DND-41 (cell line): ENCODE data around the gene GPAT3.

Source experiments
- ATAC-seq: fragments of 200-7000 bp; cut with Tn5 transposase; 3 replicates; pipeline ENCODE4 v1.9.1; 2021; ENCODE audit warnings: low read depth; ENCODE audit not compliant: insufficient read depth
- DNase-seq: peaks from one replicate; pipeline ENCODE4 v3.0.0-alpha.2; 2020
- H2AFZ ChIP-seq: 2 replicates; pipeline ENCODE4 v1.6.0; 2012; ENCODE audit warnings: low read depth, low read length
- H3K27ac ChIP-seq: 2 replicates; pipeline ENCODE4 v1.5.1; 2012; ENCODE audit warnings: low read length, inconsistent platforms
- H3K27me3 ChIP-seq: fragments of 200-600 bp; sonication (generic); 2 replicates; pipeline ENCODE4 v1.6.0; 2012; ENCODE audit warnings: low read length, mild to moderate bottlenecking, inconsistent platforms; ENCODE audit not compliant: insufficient read depth, poor library complexity
- H3K36me3 ChIP-seq: 2 replicates; pipeline ENCODE4 v1.5.1; 2012; ENCODE audit warnings: low read length, inconsistent platforms; ENCODE audit not compliant: insufficient read depth
- H3K4me1 ChIP-seq: 2 replicates; pipeline ENCODE4 v1.5.1; 2012; ENCODE audit warnings: mild to moderate bottlenecking, low read length; ENCODE audit not compliant: insufficient read depth
- H3K4me2 ChIP-seq: 2 replicates; pipeline ENCODE4 v1.6.0; 2012; ENCODE audit warnings: mild to moderate bottlenecking, moderate library complexity, low read length, inconsistent platforms; ENCODE audit not compliant: insufficient read depth
- H3K4me3 ChIP-seq, 2 experiments: fragments of 200-600 bp in 1 of 2; shearing (Covaris generic) in 1 of 2; 2 replicates each; pipeline ENCODE4 v1.5.1; 2012 to 2016; ENCODE audit warnings: inconsistent platforms in 2 of 2, low read length in 2 of 2, mild to moderate bottlenecking in 2 of 2, low read depth in 1 of 2, moderate library complexity in 1 of 2
- H3K79me2 ChIP-seq: 2 replicates; pipeline ENCODE4 v1.6.0; 2012; ENCODE audit warnings: low read length, inconsistent platforms; ENCODE audit not compliant: insufficient read depth
- H3K9ac ChIP-seq: 2 replicates; pipeline ENCODE4 v1.6.0; 2012; ENCODE audit warnings: low read depth, mild to moderate bottlenecking, inconsistent platforms, low read length, moderate library complexity
- H3K9me3 ChIP-seq: 2 replicates; pipeline ENCODE4 v1.5.1; 2012; ENCODE audit warnings: low read length, moderate library complexity, mild to moderate bottlenecking, inconsistent platforms; ENCODE audit not compliant: insufficient read depth, severe bottlenecking
- H4K20me1 ChIP-seq: 2 replicates; pipeline ENCODE4 v1.6.0; 2012; ENCODE audit warnings: low read length; ENCODE audit not compliant: insufficient read depth
- EZH2 ChIP-seq: IDR thresholded peaks from 3 replicates; pipeline ENCODE4 v1.6.1; 2012; ENCODE audit warnings: borderline replicate concordance, low read depth, mild to moderate bottlenecking, moderate library complexity, low read length, inconsistent platforms; ENCODE audit not compliant: severe bottlenecking
- TF ChIP-seq, protein P1 (sequence below): IDR thresholded peaks from 2 replicates; pipeline ENCODE4 v1.5.1; 2012; ENCODE audit warnings: borderline replicate concordance, low read length, moderate library complexity, mild to moderate bottlenecking; ENCODE audit not compliant: poor library complexity, severe bottlenecking; ENCODE audit errors: extremely low read depth

The GPAT3 gene

GRCh38 chr4:83558680-83559079 is 22.8 kb downstream of the GPAT3 start:
- TF ChIP-seq EZH2: no peak
- TF ChIP-seq, protein P1, sequence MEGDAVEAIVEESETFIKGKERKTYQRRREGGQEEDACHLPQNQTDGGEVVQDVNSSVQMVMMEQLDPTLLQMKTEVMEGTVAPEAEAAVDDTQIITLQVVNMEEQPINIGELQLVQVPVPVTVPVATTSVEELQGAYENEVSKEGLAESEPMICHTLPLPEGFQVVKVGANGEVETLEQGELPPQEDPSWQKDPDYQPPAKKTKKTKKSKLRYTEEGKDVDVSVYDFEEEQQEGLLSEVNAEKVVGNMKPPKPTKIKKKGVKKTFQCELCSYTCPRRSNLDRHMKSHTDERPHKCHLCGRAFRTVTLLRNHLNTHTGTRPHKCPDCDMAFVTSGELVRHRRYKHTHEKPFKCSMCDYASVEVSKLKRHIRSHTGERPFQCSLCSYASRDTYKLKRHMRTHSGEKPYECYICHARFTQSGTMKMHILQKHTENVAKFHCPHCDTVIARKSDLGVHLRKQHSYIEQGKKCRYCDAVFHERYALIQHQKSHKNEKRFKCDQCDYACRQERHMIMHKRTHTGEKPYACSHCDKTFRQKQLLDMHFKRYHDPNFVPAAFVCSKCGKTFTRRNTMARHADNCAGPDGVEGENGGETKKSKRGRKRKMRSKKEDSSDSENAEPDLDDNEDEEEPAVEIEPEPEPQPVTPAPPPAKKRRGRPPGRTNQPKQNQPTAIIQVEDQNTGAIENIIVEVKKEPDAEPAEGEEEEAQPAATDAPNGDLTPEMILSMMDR: no peak
- no peaks in the 10 kb centered on the region for H3K36me3 ChIP-seq
- H4K20me1 ChIP-seq: no peaks in the 10 kb centered on the region
- peaks cover 6% of the 10 kb centered on the region for H3K27me3 ChIP-seq
- no peaks in the 10 kb centered on the region for H3K79me2 ChIP-seq
- no peak for DNase-seq
- no peak overlapping the region for H3K4me2 ChIP-seq
- no peak for ATAC-seq
- H3K27ac ChIP-seq: no peak overlapping the region
- H3K4me1 ChIP-seq: no peaks in the 10 kb centered on the region
- H3K9ac ChIP-seq: no peak overlapping the region
- no peak overlapping the region for H2AFZ ChIP-seq
- no peaks in the 10 kb centered on the region for H3K9me3 ChIP-seq
- H3K4me3 ChIP-seq: no peak overlapping the region

DNA sequence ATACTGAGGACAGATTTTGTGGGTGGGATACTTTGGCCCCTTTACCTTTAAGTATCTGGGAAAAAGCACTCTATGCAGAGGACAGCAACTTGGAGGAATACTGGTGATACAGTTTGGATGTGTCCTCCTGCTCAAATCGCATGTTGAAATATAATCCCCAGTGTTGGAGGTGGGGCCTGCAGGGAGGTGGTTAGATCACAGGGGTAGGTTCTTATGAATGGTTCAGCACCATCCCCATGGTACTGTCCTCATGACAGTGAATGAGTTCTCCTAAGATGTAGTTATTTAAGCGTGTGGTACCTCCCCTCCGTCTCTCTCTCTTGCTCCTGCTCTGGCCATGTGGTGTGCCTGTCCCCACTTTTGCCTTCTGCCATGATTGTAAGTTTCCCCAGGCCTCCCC is 24.6 kb downstream of the GPAT3 start:
- H3K4me3 ChIP-seq: no peak overlapping the region
- no peak overlapping the region for H3K4me2 ChIP-seq
- peaks cover 6% of the 10 kb centered on the region for H3K27me3 ChIP-seq
- no peaks in the 10 kb centered on the region for H3K9me3 ChIP-seq
- DNase-seq (no peak), ATAC-seq (no peak)
- no peak for TF ChIP-seq EZH2
- TF ChIP-seq, protein P1: no peak
- H3K79me2 ChIP-seq: no peaks in the 10 kb centered on the region
- no peak overlapping the region for H3K9ac ChIP-seq
- H3K36me3 ChIP-seq: no peaks in the 10 kb centered on the region
- no peaks in the 10 kb centered on the region for H3K4me1 ChIP-seq
- no peak overlapping the region for H3K27ac ChIP-seq
- no peak overlapping the region for H2AFZ ChIP-seq
- no peaks in the 10 kb centered on the region for H4K20me1 ChIP-seq

- TF ChIP-seq, protein P1: no peak
- no peak for TF ChIP-seq EZH2
- DNase-seq: no peak
- Histone ChIP-seq H3K4me3 (no peak overlapping the region), H3K27ac (no peak overlapping the region), H3K27me3 (peaks cover 6% of the 10 kb centered on the region), H4K20me1 (no peaks in the 10 kb centered on the region), H2AFZ (no peak overlapping the region), H3K79me2 (no peaks in the 10 kb centered on the region), H3K9ac (no peak overlapping the region), H3K4me1 (no peaks in the 10 kb centered on the region), H3K4me2 (no peak overlapping the region), H3K36me3 (no peaks in the 10 kb centered on the region), H3K9me3 (no peaks in the 10 kb centered on the region)
- ATAC-seq: no peak
Measured at GRCh38 chr4:83561381-83561780, 25.5 kb downstream of the GPAT3 start.

DNA sequence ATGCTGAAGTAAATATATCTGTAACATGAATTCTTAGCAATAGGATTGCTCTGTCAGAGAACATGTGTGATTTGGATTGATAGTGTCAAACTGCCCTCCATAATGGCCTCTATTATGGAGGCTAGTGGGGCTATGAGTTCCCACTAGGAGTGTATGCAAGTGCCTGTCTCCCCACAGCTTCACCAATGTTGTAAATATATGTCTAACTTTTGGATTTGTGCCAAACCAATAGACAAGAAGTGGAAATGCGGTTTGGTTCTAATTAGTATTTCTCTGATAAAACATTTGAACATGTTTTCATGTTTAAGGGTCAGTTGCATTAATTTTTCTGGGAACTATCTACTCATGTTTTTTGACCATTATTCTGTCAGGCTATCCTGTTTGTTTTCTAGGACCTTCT is 28.1 kb downstream of the GPAT3 start:
- TF ChIP-seq, protein P1: no peak
- TF ChIP-seq EZH2: no peak
- Histone ChIP-seq H2AFZ (no peak overlapping the region), H3K27ac (no peak overlapping the region), H3K79me2 (no peaks in the 10 kb centered on the region), H3K36me3 (no peaks in the 10 kb centered on the region), H3K4me2 (no peak overlapping the region), H3K9ac (no peak overlapping the region), H3K27me3 (no peaks in the 10 kb centered on the region), H3K4me3 (no peak overlapping the region), H4K20me1 (no peaks in the 10 kb centered on the region), H3K9me3 (no peaks in the 10 kb centered on the region), H3K4me1 (no peaks in the 10 kb centered on the region)
- DNase-seq (no peak), ATAC-seq (no peak)
